ENCODE results near the gene GUK1.

The GUK1 gene

GRCh38 chr1:228136901-228137300 is 3.2 kb upstream of the GUK1 start:
- no peak for DNase-seq

GRCh38 chr1:228139406-228139930 is 611 bp upstream of the GUK1 start:
- DNase-seq = no peak

- no peak for DNase-seq
These were observed 696 bp downstream of the GUK1 start for GRCh38 chr1:228140724-228141225.

GRCh38 chr1:228141226-228142044 is 1.4 kb downstream of the GUK1 start:
- DNase-seq = no peak

DNA sequence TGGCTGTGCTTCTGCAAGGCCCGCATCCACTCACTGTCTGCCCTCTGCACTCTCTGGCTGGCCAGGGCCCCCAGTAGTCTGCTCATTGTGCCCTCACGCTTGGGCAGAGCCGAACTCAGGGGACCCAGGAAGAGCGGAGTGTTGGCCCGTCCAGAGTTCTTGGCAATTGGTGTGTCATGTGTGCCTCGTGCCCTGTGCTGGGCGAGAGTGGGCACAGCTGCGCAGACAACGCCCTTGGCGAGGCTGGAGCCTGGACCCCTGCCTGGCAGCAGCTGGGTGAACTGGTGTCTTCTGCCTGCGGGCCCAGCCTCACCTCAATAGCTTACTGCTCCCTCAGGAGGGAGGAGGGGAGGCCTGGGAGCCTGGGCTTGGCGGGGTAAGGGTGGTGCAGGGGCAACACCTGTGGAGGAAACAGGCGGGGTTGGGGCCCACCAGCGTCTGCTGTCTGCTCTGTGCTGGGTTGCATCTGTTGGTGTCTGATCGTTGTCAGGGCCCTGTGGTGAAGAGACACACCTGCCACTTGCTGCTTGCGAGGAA is 2.1 kb downstream of the GUK1 start:
- no peak for DNase-seq

GRCh38 chr1:228142701-228143136 is 2.6 kb downstream of the GUK1 start:
- DNase-seq = no peak

- DNase-seq = no peak
These were observed 3.6 kb downstream of the GUK1 start for GRCh38 chr1:228143480-228144192.

- DNase-seq = no peak
These were observed 4.3 kb downstream of the GUK1 start for GRCh38 chr1:228144193-228144992.

DNA sequence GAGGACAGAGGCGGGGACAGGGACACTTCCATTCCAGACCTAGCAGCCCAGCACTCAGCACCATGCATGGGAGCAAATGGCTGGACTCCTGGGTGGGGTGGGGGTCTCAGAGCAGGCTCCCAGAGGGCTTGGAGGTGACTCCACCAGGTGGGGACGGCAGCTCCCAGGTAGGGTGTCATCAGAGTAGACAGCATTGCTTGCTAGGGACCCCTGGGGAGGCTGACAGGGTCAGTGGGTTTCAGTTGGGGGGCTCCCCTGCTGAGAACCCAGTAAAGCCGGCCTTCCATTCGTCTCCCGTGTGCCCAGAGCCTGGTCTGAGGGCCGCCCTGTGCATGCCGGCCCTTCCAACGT is 4.9 kb downstream of the GUK1 start:
- no peak for DNase-seq

- DNase-seq = no peak
These were observed 5.7 kb downstream of the GUK1 start for GRCh38 chr1:228145463-228146416.

DNA sequence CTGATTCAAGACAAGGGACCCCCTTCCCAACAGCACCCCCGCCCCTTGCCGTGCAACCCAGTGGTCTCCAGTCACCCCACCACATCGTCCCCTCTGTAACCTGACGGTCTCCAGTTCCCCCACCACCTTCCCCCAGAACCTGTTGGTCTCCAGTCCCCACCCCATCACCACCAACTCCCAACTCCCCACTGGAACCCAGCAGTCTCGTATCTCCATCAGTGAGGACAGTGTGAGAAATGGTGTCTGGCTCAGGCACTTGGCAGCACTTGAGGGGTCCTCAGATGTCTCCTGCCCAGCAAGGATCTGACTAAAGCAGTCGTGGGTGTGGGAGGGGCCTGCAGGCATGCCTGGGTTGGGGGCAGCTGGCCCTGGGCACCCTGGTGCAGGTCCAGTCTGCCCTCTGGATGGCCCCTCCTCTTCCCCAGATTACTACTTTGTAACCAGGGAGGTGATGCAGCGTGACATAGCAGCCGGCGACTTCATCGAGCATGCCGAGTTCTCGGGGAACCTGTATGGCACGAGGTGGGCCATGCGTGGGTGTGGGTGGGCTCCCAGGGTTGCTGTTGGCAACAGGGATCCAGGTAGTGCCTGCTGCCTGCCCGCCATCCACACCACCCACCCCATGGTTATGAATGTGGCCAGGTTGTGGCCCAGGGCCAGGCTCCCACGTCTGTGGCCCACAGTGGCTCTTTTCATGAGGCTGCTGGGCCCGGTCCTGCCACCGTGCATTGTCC is 6.5 kb downstream of the GUK1 start:
- no peak for DNase-seq

DNA sequence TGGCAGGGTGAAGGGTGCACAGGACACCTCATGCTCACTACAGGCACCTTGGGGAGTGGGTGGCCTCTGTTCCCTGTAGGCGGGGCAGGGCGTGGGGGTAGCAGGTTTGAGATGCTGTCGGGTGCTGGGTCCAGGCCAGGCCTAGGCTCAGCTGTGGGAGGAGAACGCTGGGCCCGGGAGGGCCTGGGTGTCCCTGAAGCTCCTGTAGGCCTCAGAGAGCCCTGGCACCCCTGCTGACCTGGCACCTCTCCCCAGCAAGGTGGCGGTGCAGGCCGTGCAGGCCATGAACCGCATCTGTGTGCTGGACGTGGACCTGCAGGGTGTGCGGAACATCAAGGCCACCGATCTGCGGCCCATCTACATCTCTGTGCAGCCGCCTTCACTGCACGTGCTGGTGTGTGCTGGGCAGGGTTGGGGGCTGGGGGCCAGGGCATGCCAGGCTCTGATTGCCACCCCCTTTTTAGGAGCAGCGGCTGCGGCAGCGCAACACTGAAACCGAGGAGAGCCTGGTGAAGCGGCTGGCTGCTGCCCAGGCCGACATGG is 7.1 kb downstream of the GUK1 start:
- no peak for DNase-seq

DNA sequence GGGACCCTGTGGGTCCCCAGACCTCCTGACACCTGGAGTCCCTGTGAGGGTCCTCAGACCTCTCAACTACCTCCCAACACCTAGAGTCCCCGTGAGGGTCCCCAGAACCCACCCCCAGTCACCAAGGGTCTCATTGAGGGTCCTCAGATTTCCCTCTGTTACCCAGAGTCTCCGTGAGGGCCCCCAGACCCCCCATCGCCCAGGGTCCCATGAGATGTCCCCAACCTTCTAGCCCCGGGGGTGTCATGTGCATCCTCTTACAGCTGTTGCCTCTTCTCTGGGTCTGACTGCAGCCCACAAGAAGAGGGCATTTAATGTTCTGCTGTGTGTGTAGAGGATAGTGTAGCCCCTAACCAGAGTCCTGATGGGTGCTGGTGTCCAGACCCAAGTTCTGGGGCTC is 7.7 kb downstream of the GUK1 start:
- no peak for DNase-seq

DNA sequence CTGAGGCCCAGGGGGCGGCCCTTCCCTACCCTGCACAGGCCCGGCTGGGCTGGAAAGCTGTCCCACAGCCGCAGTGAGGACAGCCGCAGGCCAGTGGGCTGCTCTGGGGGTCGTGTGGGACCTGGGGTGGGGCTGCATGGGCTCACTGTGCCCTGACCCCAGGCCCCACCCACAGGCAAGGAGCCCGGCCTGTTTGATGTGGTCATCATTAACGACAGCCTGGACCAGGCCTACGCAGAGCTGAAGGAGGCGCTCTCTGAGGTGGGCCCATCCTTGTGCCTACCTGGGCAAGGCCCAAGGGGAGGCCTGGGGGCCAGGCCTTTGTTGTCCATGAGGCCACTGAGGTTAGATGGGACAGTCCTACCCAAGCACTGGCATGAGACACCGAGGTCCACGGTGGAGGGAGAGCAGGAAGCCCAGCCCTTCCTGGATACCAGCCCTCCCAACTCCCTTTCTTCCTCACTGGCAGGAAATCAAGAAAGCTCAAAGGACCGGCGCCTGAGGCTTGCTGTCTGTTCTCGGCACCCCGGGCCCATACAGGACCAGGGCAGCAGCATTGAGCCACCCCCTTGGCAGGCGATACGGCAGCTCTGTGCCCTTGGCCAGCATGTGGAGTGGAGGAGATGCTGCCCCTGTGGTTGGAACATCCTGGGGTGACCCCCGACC is 8.2 kb downstream of the GUK1 start:
- DNase-seq = no peak

GRCh38 chr1:228148935-228149405 is 8.9 kb downstream of the GUK1 start:
- DNase-seq = no peak

DNA sequence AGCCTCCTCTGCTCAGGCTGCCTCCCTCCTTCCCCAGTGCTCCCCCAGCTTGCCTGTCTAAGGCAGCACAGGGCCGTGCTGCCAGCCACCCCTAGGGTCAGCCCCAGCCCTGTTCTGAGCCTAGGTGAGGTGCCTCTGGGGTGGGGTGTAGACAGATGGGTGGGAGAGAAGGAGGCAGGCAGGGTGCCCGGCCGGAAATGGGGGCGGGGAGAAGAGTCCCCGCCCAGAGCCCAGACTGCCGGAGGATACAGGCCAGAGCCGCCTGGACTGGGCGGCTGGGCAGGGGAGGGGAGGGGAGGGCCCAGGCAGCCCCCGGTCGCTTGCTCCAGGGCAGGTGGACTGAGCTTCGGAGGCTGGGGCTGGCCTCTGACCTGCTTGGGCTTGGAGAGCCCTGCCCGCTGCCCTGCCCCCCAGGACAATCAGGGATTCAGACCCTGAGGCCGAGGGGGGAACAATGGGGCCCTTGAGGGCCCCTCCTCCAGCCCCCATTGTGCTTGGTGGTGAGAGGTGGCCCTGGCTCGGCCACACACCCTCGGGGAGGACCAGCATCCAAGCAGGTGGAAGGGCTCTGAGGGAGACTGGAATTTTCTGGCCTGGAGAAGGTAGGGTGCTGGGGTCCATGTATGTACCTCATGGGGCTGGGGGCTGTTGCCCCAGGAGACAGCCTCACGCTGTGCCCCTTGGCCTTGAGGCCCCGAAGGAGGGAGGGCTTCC is 9.5 kb downstream of the GUK1 start, which contains the start of gene GJC2:
Gene GJC2, plus strand, starts transcription at position 525 of the 714 bp plus-strand sequence. CDS start 7,829 bp downstream, outside the sequence.
- DNase-seq = no peak

- no peak for DNase-seq
These were observed 10.0 kb downstream of the GUK1 start for GRCh38 chr1:228150120-228150460.

DNA sequence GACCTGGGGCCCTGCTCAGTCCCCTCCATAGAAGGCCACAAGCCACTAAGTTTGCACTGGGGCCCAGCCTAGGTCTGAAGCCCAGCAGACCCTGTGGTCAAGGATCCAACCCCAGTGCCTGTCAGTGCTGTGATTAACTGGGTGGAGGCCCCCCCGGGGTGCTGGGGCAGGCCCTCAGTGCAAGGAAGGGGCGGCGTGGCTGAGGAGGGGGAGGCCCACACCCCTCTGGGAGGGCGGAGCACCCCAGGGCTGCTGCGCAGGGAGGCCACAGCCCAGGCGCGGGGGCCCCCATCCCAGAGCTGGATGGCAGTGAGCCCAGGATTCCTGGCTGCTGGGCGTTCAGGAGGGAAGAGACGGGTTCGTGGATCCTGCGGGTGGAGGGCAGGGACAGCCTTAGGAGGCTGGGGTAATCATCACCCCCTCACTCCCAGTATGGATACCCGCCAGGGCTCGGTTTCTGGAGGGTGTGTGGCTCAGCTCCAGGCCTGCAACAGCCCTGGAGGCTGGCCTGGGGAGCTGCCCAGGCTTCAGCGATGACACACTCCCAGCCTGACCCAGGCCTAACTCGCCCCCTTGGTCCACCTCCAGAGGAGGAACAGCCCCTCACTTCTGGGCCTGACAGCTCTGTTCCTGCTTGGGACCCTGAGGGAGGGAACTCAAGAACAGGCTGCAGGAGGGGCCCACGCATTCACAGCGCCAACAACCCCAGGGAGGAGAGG is 10.5 kb downstream of the GUK1 start:
- no peak for DNase-seq

Data from DMS 273 treated with DMSO at 0.1 percent for 48 hours (cell line).